K562 (cell line): ENCODE data around the gene MYOC. TPM values are rescaled to one million over a fixed set of nuclear protein-coding genes. Genes with fewer than 3 reads are reported as not detected.

ENCODE experiments used
- ATAC-seq: fragments of 200-7000 bp; cut with Tn5 transposase; 3 replicates; pipeline ENCODE4 v1.9.1; 2020; ENCODE audit warnings: moderate library complexity
- BruUV-seq: library from RNA; stranded (reverse); fragments of 400-500 nt; replicated peaks from 2 replicates; lab custom pipeline; 2021; lab: Mats Ljungman, UMichigan
- CTCF ChIA-PET: fragments of 300-600 bp; formaldehyde crosslinking; extraction: SDS; loops from one replicate; lab custom pipeline; 2021; ENCODE audit warnings: low intra/inter-chr PET ratio; lab: Yijun Ruan, JAX
- POLR2A ChIA-PET: fragments of 300-600, 350-650 bp; sonication (Branson Sonifier 250); formaldehyde crosslinking; extraction: SDS; loops from one replicate; lab custom pipeline; 2021; ENCODE audit warnings: antibody characterized with exemption, inconsistent platforms; lab: Yijun Ruan, JAX
- DNase-seq, 4 experiments: peaks; one replicate each; pipeline versions ENCODE4 v3.0.0 to v3.0.0-alpha.2; 2011 to 2018; ENCODE audit warnings: low spot score in 3 of 4, mixed read lengths in 3 of 4; ENCODE audit errors: extremely low read depth in 1 of 4
- FAIRE-seq: peaks from 2 replicates; lab custom pipeline; 2011; peaks lifted over from hg19 to GRCh38; lab: Jason Lieb, UNC
- H2AFZ ChIP-seq: 2 replicates; pipeline ENCODE4 v1.6.0; 2011; ENCODE audit warnings: low read depth, low read length, control low read depth, inconsistent platforms
- H3K27ac ChIP-seq: fragments of 200-600 bp; 3 replicates; pipeline ENCODE4 v1.8.0; 2011; ENCODE audit warnings: low read depth, mild to moderate bottlenecking, control low read depth, inconsistent platforms, low read length, moderate library complexity, mixed read lengths; ENCODE audit errors: extremely low read depth
- H3K27me3 ChIP-seq, 2 experiments: fragments of 300-600 bp in 1 of 2; 2 replicates in 1 of 2; 3 replicates in 1 of 2; pipeline versions ENCODE4 v1.6.0 to v1.8.0; 2011; ENCODE audit warnings: inconsistent platforms in 2 of 2, low read length in 2 of 2, mild to moderate bottlenecking in 1 of 2, mixed read lengths in 1 of 2, moderate library complexity in 1 of 2; ENCODE audit not compliant: control insufficient read depth in 2 of 2, insufficient read depth in 2 of 2
- H3K36me3 ChIP-seq: fragments of 300-600 bp; 3 replicates; pipeline ENCODE4 v1.8.0; 2011; ENCODE audit warnings: mild to moderate bottlenecking, low read length, inconsistent platforms; ENCODE audit not compliant: control insufficient read depth, insufficient read depth
- H3K4me1 ChIP-seq, 2 experiments: fragments of 200-600 bp in 1 of 2; replicated peaks in 1 of 2; 2 replicates in 1 of 2; 3 replicates in 1 of 2; pipeline versions ENCODE4 v1.5.1 to v1.8.0; 2011; ENCODE audit warnings: inconsistent platforms in 2 of 2, low read length in 2 of 2, mild to moderate bottlenecking in 1 of 2, mixed read lengths in 1 of 2, moderate library complexity in 1 of 2; ENCODE audit not compliant: control insufficient read depth in 2 of 2, insufficient read depth in 2 of 2
- H3K4me2 ChIP-seq: 2 replicates; pipeline ENCODE4 v1.6.1; 2011; ENCODE audit warnings: low read length, control low read depth, inconsistent platforms, mixed read lengths; ENCODE audit not compliant: insufficient read depth
- H3K4me3 ChIP-seq: fragments of 200-600 bp; sonication (generic), shearing (Covaris generic); 2 replicates; pipeline ENCODE4 v1.5.1; 2016; ENCODE audit warnings: control low read depth, inconsistent platforms
- H3K79me2 ChIP-seq: fragments of 200-600 bp; 3 replicates; pipeline ENCODE4 v1.8.0; 2011; ENCODE audit warnings: low read length, inconsistent platforms; ENCODE audit not compliant: control insufficient read depth, insufficient read depth
- H3K9ac ChIP-seq, 2 experiments: 2 replicates each; pipeline versions ENCODE4 v1.6.0 to v1.6.1; 2011; ENCODE audit warnings: low read depth in 2 of 2, low read length in 2 of 2, control low read depth in 1 of 2, inconsistent platforms in 1 of 2, mild to moderate bottlenecking in 1 of 2, mixed read lengths in 1 of 2; ENCODE audit not compliant: insufficient read depth in 1 of 2
- H3K9me1 ChIP-seq: one replicate; pipeline ENCODE4 v1.6.0; 2011; ENCODE audit warnings: inconsistent platforms, mild to moderate bottlenecking, low read length, moderate library complexity; ENCODE audit not compliant: control insufficient read depth, insufficient read depth
- H3K9me3 ChIP-seq: replicated peaks from 2 replicates; pipeline ENCODE4 v1.5.1; 2011; ENCODE audit warnings: low read depth, low read length, inconsistent platforms; ENCODE audit not compliant: control insufficient read depth, insufficient read depth
- H4K20me1 ChIP-seq: replicated peaks from 2 replicates; pipeline ENCODE4 v1.6.1; 2011; ENCODE audit warnings: low read length, inconsistent platforms, mixed read lengths; ENCODE audit not compliant: control insufficient read depth, insufficient read depth
- FOSL1 ChIP-seq: fragments of 200-800 bp; sonication (Bioruptor generic); conservative IDR thresholded peaks from 2 replicates; pipeline ENCODE4 v1.6.1; 2016; ENCODE audit warnings: missing genetic modification characterization, missing compliant biosample characterization
- JUND ChIP-seq, 2 experiments: IDR thresholded peaks; 2 replicates in 1 of 2; 3 replicates in 1 of 2; pipeline ENCODE4 v1.6.1; 2011; ENCODE audit warnings: borderline replicate concordance in 2 of 2, low read depth in 2 of 2, low read length in 2 of 2, improper control_type of control experiment in 1 of 2, missing biosample characterization in 1 of 2, missing genetic modification characterization in 1 of 2, missing genetic modification reagents in 1 of 2
- PHTF2 ChIP-seq: fragments of 250-450 bp; sonication (Bioruptor Pico); IDR thresholded peaks from 2 replicates; pipeline ENCODE4 v1.5.0; 2021; ENCODE audit warnings: mild to moderate bottlenecking
- WGBS: fragments of 100-300 bp; shearing (Covaris generic); methylation state at CpG from one replicate; pipeline ENCODE4 v1.1.6; 2016; ENCODE audit warnings: low coverage, mixed read lengths; ENCODE audit not compliant: insufficient coverage; ENCODE audit errors: missing lambda C conversion rate; 5-methylcytosine and 5-hydroxymethylcytosine counted together
- in situ Hi-C: fragments of 300-500 bp; cut with MboI; formaldehyde crosslinking; loops from 4 replicates; pipeline ENCODE4 v1.15.0; 2018; ENCODE audit warnings: inconsistent platforms, mixed read lengths
- intact Hi-C: fragments of 100-400 bp; cut with micrococcal nuclease; formaldehyde crosslinking; loops from 2 replicates; pipeline ENCODE4 v1.14.2; 2022
- polyA plus RNA-seq, 8 experiments: library from polyadenylated mRNA; depleted of rRNA in 4 of 8; stranded (reverse) in 5 of 8; unstranded in 3 of 8; fragments of >200 nt; fragmentation: Nextera tagmentation in 2 of 8; fragmentation: Illumina TruSeq in 1 of 8; extraction: Ambion mirVana in 2 of 8; extraction: Trizol in 1 of 8; gene quantifications; 2 replicates each; pipeline versions ENCODE4 v1.2.1 to v1.2.3, GENCODE V29; 2011 to 2014; ENCODE audit warnings: inconsistent platforms in 1 of 8, missing spikeins in 1 of 8
- total RNA-seq, 7 experiments: library from RNA; depleted of rRNA in 6 of 7; stranded (reverse); fragments of >200 nt in 6 of 7; fragmentation: Illumina TruSeq in 2 of 7; extraction: Trizol in 2 of 7; gene quantifications; 2 replicates each; pipeline versions ENCODE4 v1.2.1 to v1.2.3, GENCODE V29; 2011 to 2021; ENCODE audit warnings: low replicate concordance in 1 of 7
- TF ChIP-seq, protein P1 (sequence below), 2 experiments: fragments of 450-650 bp in 1 of 2; sonication (generic) in 1 of 2; formaldehyde crosslinking in 1 of 2; IDR thresholded peaks in 1 of 2; conservative IDR thresholded peaks in 1 of 2; 2 replicates each; pipeline versions ENCODE4 v1.6.1 to v1.8.1; 2016 to 2023; ENCODE audit warnings: mild to moderate bottlenecking in 2 of 2, moderate library complexity in 2 of 2, inconsistent platforms in 1 of 2, missing genetic modification reagents in 1 of 2

The MYOC gene
- total and polyA plus RNA-seq, 9 of the 15 experiments (the other 6 are each of a cell fraction or from before 2014, with no cell fraction given) = not detected

DNA sequence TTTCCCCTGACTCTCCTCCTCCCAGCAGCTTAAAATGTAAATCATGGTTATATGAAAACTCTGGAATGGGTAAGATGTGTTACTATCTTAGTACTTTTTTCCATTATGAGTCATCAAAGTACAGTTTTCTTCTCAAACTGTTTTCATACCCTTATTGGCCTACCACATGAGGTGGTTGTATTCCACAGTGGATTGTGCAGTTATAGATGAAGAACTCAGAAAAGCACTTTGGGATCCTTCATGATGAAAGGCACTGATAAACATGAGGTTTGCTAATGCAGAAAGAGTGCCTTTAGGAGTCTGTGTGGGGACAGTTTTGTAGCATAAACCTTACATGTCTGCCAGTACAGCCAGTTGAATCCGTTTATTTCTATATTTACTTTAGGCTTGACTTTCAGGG, 62.5 kb downstream of the MYOC start:
- H3K36me3 ChIP-seq = peaks cover 74% of the 10 kb centered on the region
- H3K4me3 ChIP-seq = no peak overlapping the region
- TF ChIP-seq JUND (IDR thresholded peaks at IDR 0.05; ENCODE audit: borderline replicate concordance, low read depth, low read length) = no peak
- TF ChIP-seq JUND (tag; IDR thresholded peaks at IDR 0.05; ENCODE audit: borderline replicate concordance, low read depth, low read length) = peak; percentile 30; the same call in 1 of the 3 replicates
- TF ChIP-seq PHTF2 (CRISPR knock-in tag) = no peak
- TF ChIP-seq, protein P1, sequence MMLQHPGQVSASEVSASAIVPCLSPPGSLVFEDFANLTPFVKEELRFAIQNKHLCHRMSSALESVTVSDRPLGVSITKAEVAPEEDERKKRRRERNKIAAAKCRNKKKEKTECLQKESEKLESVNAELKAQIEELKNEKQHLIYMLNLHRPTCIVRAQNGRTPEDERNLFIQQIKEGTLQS (IDR thresholded peaks at IDR 0.05) = peak; percentile 33; the same call in 1 of the 2 replicates
- TF ChIP-seq, protein P1 (CRISPR knock-in tag; conservative IDR thresholded peaks at IDR 0.05) = no peak
- peak; percentile 31; the same call in 1 of the 2 replicates for TF ChIP-seq FOSL1
- no peak overlapping the region for H3K4me2 ChIP-seq
- DNase-seq (no peak), ATAC-seq (no peak), FAIRE-seq (no peak)
- no peaks in the 10 kb centered on the region for H4K20me1 ChIP-seq
- CTCF ChIA-PET = interaction anchor here (0.6 kb wide), 1 partner anchor 9 kb away, joined by 3 read pairs; no protein-coding TSS in a partner anchor
- in situ Hi-C loops = no loop called here
- H3K9me1 ChIP-seq = no peaks in the 10 kb centered on the region
- no peaks in the 10 kb centered on the region for H3K4me1 ChIP-seq
- H3K9ac ChIP-seq = no peak overlapping the region
- no peaks in the 10 kb centered on the region for H3K27me3 ChIP-seq
- no TSS peak for BruUV-seq
- intact Hi-C loops = no loop called here
- 52% methylated on average over 1 of the region's 1 CpG for WGBS
- POLR2A ChIA-PET = interaction anchor here (0.6 kb wide), 1 partner anchor 27 kb away, joined by 3 read pairs; no protein-coding TSS in a partner anchor
- H3K79me2 ChIP-seq = no peaks in the 10 kb centered on the region
- H3K27ac ChIP-seq = no peak overlapping the region
- no peak overlapping the region for H2AFZ ChIP-seq
- H3K9me3 ChIP-seq = no peaks in the 10 kb centered on the region
